Ovary (tissue), 3 donors: ENCODE measurements around the gene UPK3B.
"Not testable (repeated sequence)": the region's sequence is repeated elsewhere in the genome, so short reads cannot be mapped to it uniquely, and the experiment has no call there.

Experiments used
- CTCF ChIP-seq, 3 donors: fragments of 450-650 bp in 2 of 3; fragments of 200-600 bp in 1 of 3; IDR thresholded peaks; one replicate each; pipeline versions ENCODE4 v1.5.1 to v1.8.0; 2016 to 2022; ENCODE audit warnings: antibody characterized with exemption in 3 of 3, mild to moderate bottlenecking in 1 of 3
- POLR2A ChIP-seq: fragments of 450-650 bp; IDR thresholded peaks from one replicate; pipeline ENCODE4 v1.6.1; 2017; ENCODE audit warnings: antibody characterized with exemption, mild to moderate bottlenecking, moderate library complexity
- donor health status: DM: no; HTN: no; CAD: no.

GRCh38 chr7:76473097-76473496 is 37.3 kb upstream of the UPK3B start:
- not testable (repeated sequence) for TF ChIP-seq CTCF (IDR thresholded peaks at IDR 0.05); POLR2A
